Spinal cord (tissue), 10 donors: ENCODE measurements around the gene ARHGAP26. TPM values are rescaled to one million over a fixed set of nuclear protein-coding genes. Genes with fewer than 3 reads are reported as not detected.

Experiments used
- DNase-seq, 6 donors: peaks; one replicate each; pipeline versions ENCODE4 v3.0.0 to v3.0.0-alpha.2; 2013 to 2015; ENCODE audit warnings: low spot score in 6 of 6, low read depth in 4 of 6
- H3K27ac ChIP-seq: one replicate; pipeline ENCODE4 v1.5.1; 2013; ENCODE audit warnings: low read depth, low read length, control low read depth
- H3K27me3 ChIP-seq: one replicate; pipeline ENCODE4 v1.6.1; 2013; ENCODE audit warnings: low read length; ENCODE audit not compliant: control insufficient read depth, insufficient read depth
- H3K36me3 ChIP-seq: one replicate; pipeline ENCODE4 v1.6.1; 2013; ENCODE audit warnings: low read length; ENCODE audit not compliant: control insufficient read depth, insufficient read depth
- H3K4me1 ChIP-seq: one replicate; pipeline ENCODE4 v1.6.1; 2013; ENCODE audit warnings: low read length; ENCODE audit not compliant: control insufficient read depth, insufficient read depth
- H3K4me3 ChIP-seq: one replicate; pipeline ENCODE4 v1.5.1; 2013; ENCODE audit warnings: low read depth, low read length, control low read depth
- H3K9me3 ChIP-seq: one replicate; pipeline ENCODE4 v1.6.1; 2013; ENCODE audit warnings: low read length; ENCODE audit not compliant: control insufficient read depth, insufficient read depth
- WGBS: methylation state at CpG from one replicate; pipeline ENCODE4 v1.1.5; 2013; ENCODE audit warnings: missing lambda C conversion rate; ENCODE audit not compliant: insufficient coverage; 5-methylcytosine and 5-hydroxymethylcytosine counted together
- polyA plus RNA-seq, 2 donors: library from polyadenylated mRNA; unstranded; fragments of 120-200 nt; gene quantifications; one replicate each; pipeline ENCODE4 v1.2.1, GENCODE V29; 2013; ENCODE audit not compliant: insufficient read length in 2 of 2
- total RNA-seq, 2 donors: library from RNA; depleted of rRNA in 1 of 2; stranded (reverse); fragments of 120-200 nt in 1 of 2; fragments of >200 nt in 1 of 2; gene quantifications; one replicate each; pipeline versions ENCODE4 v1.2.3 to v1.2.4, GENCODE V29; 2013 to 2014
- donor health status: healthy.

Gene ARHGAP26
- total and polyA plus RNA-seq, 4 donors = 21.9 to 39.7 (median 22.4) TPM

DNA sequence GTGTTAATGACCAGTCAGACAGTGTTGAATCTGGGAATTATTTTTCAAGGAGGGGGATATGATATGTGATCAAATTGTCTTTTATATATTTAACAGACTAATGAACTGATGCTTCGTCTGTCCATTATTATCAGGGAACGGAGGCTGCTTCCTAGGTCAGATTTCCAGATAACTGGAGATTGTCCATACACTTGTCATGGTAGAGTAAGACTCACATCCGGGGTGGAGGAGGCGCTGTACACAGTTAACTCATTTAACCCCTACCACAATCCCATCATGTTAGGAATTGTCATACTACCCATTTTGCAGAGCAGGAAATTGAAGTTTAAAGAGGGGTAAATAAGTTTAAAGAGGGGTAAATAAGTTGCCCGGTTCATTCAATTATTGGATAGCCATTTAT, 55.9 kb downstream of the ARHGAP26 start:
- 90% methylated on average over 1 of the region's 5 CpGs for WGBS
- no peaks in the 10 kb centered on the region for H3K27me3 ChIP-seq
- H3K9me3 ChIP-seq = no peaks in the 10 kb centered on the region
- H3K27ac ChIP-seq = no peak overlapping the region
- no peak for DNase-seq
- H3K4me3 ChIP-seq = no peak overlapping the region
- H3K36me3 ChIP-seq = no peaks in the 10 kb centered on the region
- H3K4me1 ChIP-seq = no peaks in the 10 kb centered on the region

DNA sequence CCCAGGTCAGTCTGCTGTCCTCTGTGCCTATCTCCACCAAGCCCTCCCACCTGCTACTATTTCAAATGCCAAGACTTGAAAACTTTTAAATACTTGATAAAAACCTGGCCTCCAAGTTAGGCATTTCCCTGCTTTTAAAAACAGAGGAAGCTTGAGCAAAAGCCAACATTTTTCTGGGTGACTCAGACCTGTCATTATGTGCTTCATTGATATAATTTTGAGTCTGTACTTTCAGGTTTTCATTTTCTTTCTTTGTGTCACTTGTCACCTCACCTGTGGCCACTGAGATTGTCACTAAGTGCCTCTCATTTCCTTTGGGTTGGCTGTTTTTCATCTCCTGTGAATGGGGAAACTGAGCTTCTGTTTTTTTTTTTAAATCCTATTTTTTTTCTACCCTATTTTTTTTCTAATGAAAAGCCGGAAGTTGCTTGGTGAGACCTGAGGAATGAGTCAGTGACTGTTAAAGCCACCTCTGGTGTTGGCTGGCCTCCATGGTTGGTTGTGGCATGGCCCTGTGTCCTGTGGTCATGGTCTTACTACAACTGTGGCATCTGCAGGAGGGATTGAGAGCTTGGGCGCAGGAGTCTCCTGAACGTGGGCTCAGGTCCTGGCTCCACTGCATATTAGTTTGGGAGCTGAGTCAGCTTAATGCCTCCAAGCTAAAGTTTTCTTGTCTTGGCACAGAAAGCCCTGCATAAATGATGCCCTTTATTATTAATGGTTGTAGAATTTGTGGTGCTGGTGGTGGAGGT, 56.7 kb downstream of the ARHGAP26 start:
- H3K4me1 ChIP-seq = no peaks in the 10 kb centered on the region
- H3K4me3 ChIP-seq = no peak overlapping the region
- H3K36me3 ChIP-seq = no peaks in the 10 kb centered on the region
- 94% methylated on average over 2 of the region's 3 CpGs for WGBS
- H3K27me3 ChIP-seq = no peaks in the 10 kb centered on the region
- no peak overlapping the region for H3K27ac ChIP-seq
- no peak for DNase-seq
- H3K9me3 ChIP-seq = no peaks in the 10 kb centered on the region

DNA sequence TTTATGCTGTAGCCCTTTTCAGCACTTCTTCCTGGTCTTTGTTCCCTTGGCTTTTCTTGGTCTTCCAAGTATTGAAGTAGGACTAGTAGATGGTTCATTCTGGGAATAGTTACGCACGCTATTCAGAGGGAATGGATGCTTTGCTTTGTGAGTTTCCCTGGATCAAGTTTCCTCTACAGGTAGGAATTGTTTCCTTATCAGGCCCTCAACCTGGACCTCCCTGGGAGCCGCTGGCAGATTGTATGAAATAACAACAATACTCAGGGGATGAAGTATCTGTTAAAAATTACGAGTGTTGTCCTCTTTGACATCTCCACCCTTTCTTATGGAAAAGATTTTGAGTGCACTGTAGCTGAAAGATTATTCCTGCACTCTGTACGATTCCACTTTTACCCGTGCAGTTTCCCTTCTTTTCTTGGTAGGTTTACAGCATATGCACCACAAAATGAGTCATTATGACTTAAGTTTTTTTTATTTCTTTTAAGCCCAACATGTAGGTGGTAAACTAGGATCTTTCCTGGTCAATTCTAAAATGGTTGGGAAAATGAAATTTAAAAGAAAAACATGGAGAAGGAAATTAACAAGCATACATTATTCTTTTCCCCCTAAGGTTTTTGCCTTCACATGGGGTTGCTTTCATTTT, 57.9 kb downstream of the ARHGAP26 start:
- H3K27me3 ChIP-seq = no peaks in the 10 kb centered on the region
- H3K27ac ChIP-seq = no peak overlapping the region
- WGBS = 70% methylated on average over 2 of the region's 6 CpGs
- DNase-seq = no peak
- no peaks in the 10 kb centered on the region for H3K36me3 ChIP-seq
- H3K4me1 ChIP-seq = no peaks in the 10 kb centered on the region
- H3K4me3 ChIP-seq = no peak overlapping the region
- H3K9me3 ChIP-seq = no peaks in the 10 kb centered on the region

DNA sequence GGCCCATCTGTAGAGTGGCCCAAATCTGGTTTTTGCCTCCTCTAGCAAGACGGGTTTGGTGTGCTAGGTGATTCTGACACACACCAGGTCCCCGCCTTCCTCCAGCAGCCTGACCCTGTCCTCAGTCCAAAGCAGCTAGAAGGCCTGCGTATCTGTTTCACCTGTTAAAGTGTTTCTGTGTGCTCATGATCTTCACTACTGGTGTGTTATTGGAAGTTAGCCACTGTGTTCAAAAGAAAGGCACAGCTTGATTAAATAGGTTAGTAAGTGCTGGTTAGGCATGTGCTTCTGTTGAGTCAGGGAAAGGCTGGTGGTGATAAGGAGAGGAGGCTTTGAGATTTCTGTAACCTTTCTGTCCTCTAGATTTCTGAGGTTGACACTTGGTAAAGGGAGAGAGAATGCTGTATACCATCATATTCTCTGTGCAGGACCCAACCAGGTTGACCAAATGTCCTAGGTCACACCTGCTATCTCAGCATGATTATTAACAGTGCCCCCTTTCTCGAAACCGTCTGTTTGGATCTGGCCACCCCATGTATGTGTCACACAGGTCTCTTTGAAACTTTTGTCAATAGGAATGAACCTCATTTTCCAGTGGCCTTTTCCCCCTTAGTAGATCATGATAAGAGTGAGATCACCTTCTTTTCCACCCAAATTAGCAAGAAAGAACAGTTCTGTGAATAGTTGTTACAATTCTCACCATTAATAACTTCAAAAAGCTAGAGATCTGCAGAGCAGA, 58.8 kb downstream of the ARHGAP26 start:
- H3K27me3 ChIP-seq = no peaks in the 10 kb centered on the region
- H3K4me1 ChIP-seq = no peaks in the 10 kb centered on the region
- H3K4me3 ChIP-seq = no peak overlapping the region
- no peaks in the 10 kb centered on the region for H3K9me3 ChIP-seq
- DNase-seq = no peak
- no peaks in the 10 kb centered on the region for H3K36me3 ChIP-seq
- WGBS = 96% methylated on average over 5 of the region's 5 CpGs
- no peak overlapping the region for H3K27ac ChIP-seq

DNA sequence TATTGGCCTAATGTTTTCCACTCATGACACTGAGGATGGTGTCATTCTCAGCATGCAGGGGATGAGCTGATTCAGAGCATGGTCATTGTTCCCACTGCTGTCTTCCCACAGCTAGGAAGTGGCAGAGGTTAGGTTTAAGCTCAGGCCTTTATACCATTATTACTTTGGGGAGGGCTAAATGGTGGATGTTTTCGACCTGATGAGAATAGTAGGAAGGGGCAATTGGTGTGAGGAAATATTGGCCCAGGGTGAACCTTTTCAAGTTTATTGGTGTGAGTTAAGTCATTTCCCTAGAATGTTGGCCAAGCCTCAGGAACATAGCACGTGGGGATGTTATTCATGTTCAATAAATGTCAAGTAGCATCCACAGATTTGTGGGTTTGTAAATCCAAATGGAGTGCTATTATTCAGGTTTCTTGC, 59.6 kb downstream of the ARHGAP26 start:
- Histone ChIP-seq H3K36me3 (no peaks in the 10 kb centered on the region), H3K9me3 (no peaks in the 10 kb centered on the region), H3K4me3 (no peak overlapping the region), H3K4me1 (no peaks in the 10 kb centered on the region), H3K27me3 (no peaks in the 10 kb centered on the region), H3K27ac (no peak overlapping the region)
- DNase-seq = no peak
- WGBS = 83% methylated on average over 1 of the region's 2 CpGs

DNA sequence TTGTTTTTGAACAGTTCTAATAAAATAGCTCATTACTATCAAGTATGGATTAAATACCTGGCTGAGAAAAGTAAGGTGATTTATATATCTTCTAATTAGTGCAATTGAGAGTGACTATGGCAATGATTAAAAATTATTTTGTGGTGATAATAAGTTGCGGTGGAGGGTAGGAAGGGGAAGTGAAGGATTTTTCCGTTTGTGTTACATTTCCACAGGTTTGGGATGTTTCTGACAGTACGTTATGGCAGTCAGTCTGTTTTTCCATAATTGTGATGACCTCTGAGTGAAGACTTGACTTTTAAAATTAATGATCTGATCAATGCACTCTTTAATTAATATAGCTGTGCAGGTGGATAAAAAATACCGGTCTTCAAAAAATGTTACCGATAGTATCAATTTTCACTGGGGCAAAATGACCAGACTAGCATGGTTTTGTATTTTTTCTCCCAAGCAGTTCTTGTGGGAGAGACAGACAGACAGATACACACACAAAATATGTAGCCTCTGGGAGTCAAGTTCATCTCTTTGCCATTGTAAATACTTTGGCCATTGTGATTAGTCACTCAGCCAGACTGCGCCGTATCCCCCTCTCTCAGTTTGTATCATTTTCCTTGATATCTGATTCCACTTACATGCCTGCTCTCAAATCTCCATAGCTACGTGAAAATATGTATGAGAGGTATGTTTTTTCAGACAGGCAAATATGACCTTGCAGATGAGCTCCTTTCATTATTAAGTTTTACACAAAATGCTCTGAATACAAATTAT, 60.2 kb downstream of the ARHGAP26 start:
- H3K27me3 ChIP-seq = no peaks in the 10 kb centered on the region
- WGBS = 100% methylated on average over 1 of the region's 8 CpGs
- H3K27ac ChIP-seq = no peak overlapping the region

DNA sequence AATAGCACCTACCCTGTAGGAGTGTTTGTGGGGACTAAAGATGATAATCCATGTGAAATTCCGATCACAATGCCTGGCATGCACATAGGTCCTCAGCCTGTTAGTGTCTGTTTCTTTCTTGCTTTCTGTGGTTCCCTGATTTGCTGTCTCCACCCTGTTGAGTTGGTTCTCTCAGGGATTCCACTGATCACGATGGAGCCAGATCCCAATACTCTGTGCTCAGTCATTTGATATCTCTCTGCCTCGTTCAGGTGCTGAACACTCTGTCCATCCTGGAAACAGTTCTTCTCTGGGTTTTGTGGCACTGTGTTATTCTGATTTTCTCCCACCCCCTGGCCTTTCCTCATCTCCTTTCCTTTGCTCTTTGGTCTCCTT, 60.8 kb downstream of the ARHGAP26 start:
- H3K27me3 ChIP-seq = no peaks in the 10 kb centered on the region
- 66% methylated on average over 3 of the region's 3 CpGs for WGBS
- H3K4me3 ChIP-seq = no peak overlapping the region
- no peaks in the 10 kb centered on the region for H3K9me3 ChIP-seq
- no peak overlapping the region for H3K27ac ChIP-seq
- no peak for DNase-seq
- H3K4me1 ChIP-seq = no peaks in the 10 kb centered on the region
- H3K36me3 ChIP-seq = no peaks in the 10 kb centered on the region

More for the DNA sequence above, 60.2 kb downstream of the ARHGAP26 start:
- H3K4me1 ChIP-seq = no peaks in the 10 kb centered on the region
- DNase-seq = no peak
- no peaks in the 10 kb centered on the region for H3K9me3 ChIP-seq
- no peaks in the 10 kb centered on the region for H3K36me3 ChIP-seq
- no peak overlapping the region for H3K4me3 ChIP-seq

DNA sequence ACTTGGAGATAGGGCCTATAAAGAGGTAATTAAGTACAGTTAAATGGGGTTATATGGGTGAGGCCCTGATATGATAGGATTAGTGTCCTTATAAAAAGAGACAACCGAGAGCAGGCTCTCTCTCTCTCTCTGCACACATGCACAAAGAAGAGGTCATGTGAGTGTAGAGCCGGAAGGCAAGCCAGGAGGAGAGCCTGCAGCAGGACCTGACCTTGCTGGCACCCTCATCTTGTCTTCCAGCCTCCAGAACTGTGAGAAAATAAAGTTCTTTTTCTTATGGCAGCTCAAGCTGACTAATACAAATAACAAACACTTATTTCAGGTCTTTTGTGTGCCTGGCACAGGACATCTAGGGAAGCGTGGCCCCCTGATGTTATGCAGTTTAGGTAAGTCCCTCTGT, 62.1 kb downstream of the ARHGAP26 start:
- Histone ChIP-seq H3K27me3 (no peaks in the 10 kb centered on the region), H3K36me3 (no peaks in the 10 kb centered on the region), H3K27ac (no peak overlapping the region), H3K4me3 (no peak overlapping the region), H3K4me1 (no peaks in the 10 kb centered on the region), H3K9me3 (no peaks in the 10 kb centered on the region)
- no peak for DNase-seq
- 83% methylated on average over 1 of the region's 3 CpGs for WGBS
